Keratinocyte (primary cell): ENCODE measurements around the gene TANGO2. TPM values are rescaled to one million over a fixed set of nuclear protein-coding genes. Genes with fewer than 3 reads are reported as not detected.

ENCODE experiments used
- DNase-seq: peaks from one replicate; pipeline ENCODE4 v3.0.0-alpha.2; 2011; ENCODE audit warnings: low read depth, missing footprints, low spot score
- FAIRE-seq: peaks from 2 replicates; lab custom pipeline; 2011; peaks lifted over from hg19 to GRCh38; lab: Jason Lieb, UNC
- H2AFZ ChIP-seq: 2 replicates; pipeline ENCODE4 v1.6.0; 2012; ENCODE audit warnings: low read length, control low read depth, inconsistent platforms; ENCODE audit not compliant: control insufficient read depth
- H3K27ac ChIP-seq: 2 replicates; pipeline ENCODE4 v1.5.1; 2011; ENCODE audit warnings: low read length; ENCODE audit not compliant: control insufficient read depth, insufficient read depth
- H3K27me3 ChIP-seq: 3 replicates; pipeline ENCODE4 v1.6.0; 2011; ENCODE audit warnings: low read length; ENCODE audit not compliant: control insufficient read depth, insufficient read depth; ENCODE audit errors: extremely low read depth
- H3K36me3 ChIP-seq, 2 experiments: 2 replicates in 1 of 2; 3 replicates in 1 of 2; pipeline ENCODE4 v1.5.1; 2011; ENCODE audit warnings: low read length in 2 of 2, mild to moderate bottlenecking in 1 of 2; ENCODE audit not compliant: control insufficient read depth in 2 of 2, insufficient read depth in 2 of 2; ENCODE audit errors: extremely low read depth in 1 of 2
- H3K4me1 ChIP-seq: 3 replicates; pipeline ENCODE4 v1.5.1; 2011; ENCODE audit warnings: low read length; ENCODE audit not compliant: control insufficient read depth, insufficient read depth; ENCODE audit errors: extremely low read depth
- H3K4me2 ChIP-seq: 3 replicates; pipeline ENCODE4 v1.6.0; 2011; ENCODE audit warnings: low read depth, low read length; ENCODE audit not compliant: control insufficient read depth, insufficient read depth; ENCODE audit errors: extremely low read depth
- H3K4me3 ChIP-seq, 3 experiments: fragments of 200-600 bp in 1 of 3; sonication (generic) in 1 of 3; 2 replicates in 2 of 3; 3 replicates in 1 of 3; pipeline ENCODE4 v1.5.1; 2011 to 2016; ENCODE audit warnings: low read length in 3 of 3, mild to moderate bottlenecking in 3 of 3, control low read depth in 2 of 3, inconsistent platforms in 1 of 3, low read depth in 1 of 3, mixed read lengths in 1 of 3, mixed run types in 1 of 3, moderate library complexity in 1 of 3; ENCODE audit not compliant: control insufficient read depth in 2 of 3, insufficient read depth in 2 of 3; ENCODE audit errors: extremely low read depth in 1 of 3
- H3K79me2 ChIP-seq: 2 replicates; pipeline ENCODE4 v1.6.0; 2012; ENCODE audit warnings: low read length; ENCODE audit not compliant: control insufficient read depth, insufficient read depth
- H3K9ac ChIP-seq: 3 replicates; pipeline ENCODE4 v1.6.0; 2011; ENCODE audit warnings: low read length; ENCODE audit not compliant: control insufficient read depth, insufficient read depth; ENCODE audit errors: extremely low read depth
- H3K9me1 ChIP-seq: 3 replicates; pipeline ENCODE4 v1.6.0; 2011; ENCODE audit warnings: low read length; ENCODE audit not compliant: control insufficient read depth, insufficient read depth; ENCODE audit errors: extremely low read depth
- H3K9me3 ChIP-seq: 2 replicates; pipeline ENCODE4 v1.5.1; 2012; ENCODE audit warnings: low read depth, low read length; ENCODE audit not compliant: control insufficient read depth
- H4K20me1 ChIP-seq: 3 replicates; pipeline ENCODE4 v1.6.0; 2011; ENCODE audit warnings: low read length; ENCODE audit not compliant: control insufficient read depth, insufficient read depth; ENCODE audit errors: extremely low read depth
- CTCF ChIP-seq, 3 experiments: IDR thresholded peaks in 1 of 3; conservative IDR thresholded peaks in 1 of 3; optimal IDR thresholded peaks in 1 of 3; 2 replicates in 2 of 3; 3 replicates in 1 of 3; pipeline versions ENCODE3 to v1.5.1; 2011; ENCODE audit warnings: low read length in 3 of 3, mild to moderate bottlenecking in 3 of 3, moderate library complexity in 2 of 3, control low read depth in 1 of 3, inconsistent platforms in 1 of 3; ENCODE audit not compliant: insufficient read depth in 2 of 3; ENCODE audit errors: extremely low read depth in 1 of 3
- EZH2 ChIP-seq: IDR thresholded peaks from one replicate; pipeline ENCODE4 v1.6.1; 2012; ENCODE audit warnings: inconsistent platforms, mild to moderate bottlenecking, low read length, moderate library complexity
- dilution Hi-C: fragments of 300-500 bp; cut with MboI; formaldehyde crosslinking; loops from one replicate; pipeline ENCODE4 v1.7.0; 2020; ENCODE audit warnings: low sequenced_read_pairs; ENCODE audit not compliant: extremely low pct_ligation_motif_present
- polyA plus RNA-seq, 5 experiments: library from polyadenylated mRNA; depleted of rRNA in 3 of 5; stranded (reverse) in 3 of 5; stranded (forward) in 1 of 5; unstranded in 1 of 5; fragments of >200 nt; gene quantifications; 1 replicate in 1 of 5; 2 replicates in 3 of 5; 3 replicates in 1 of 5; pipeline versions ENCODE4 v1.2.1 to v1.2.3, GENCODE V29; 2011 to 2012; ENCODE audit warnings: missing spikeins in 2 of 5, low read depth in 1 of 5, low replicate concordance in 1 of 5

TANGO2 gene
- polyA plus RNA-seq, 1 donor (not counting 4 experiments of a cell fraction or from before 2014, with no cell fraction given) = 20.1 TPM

DNA sequence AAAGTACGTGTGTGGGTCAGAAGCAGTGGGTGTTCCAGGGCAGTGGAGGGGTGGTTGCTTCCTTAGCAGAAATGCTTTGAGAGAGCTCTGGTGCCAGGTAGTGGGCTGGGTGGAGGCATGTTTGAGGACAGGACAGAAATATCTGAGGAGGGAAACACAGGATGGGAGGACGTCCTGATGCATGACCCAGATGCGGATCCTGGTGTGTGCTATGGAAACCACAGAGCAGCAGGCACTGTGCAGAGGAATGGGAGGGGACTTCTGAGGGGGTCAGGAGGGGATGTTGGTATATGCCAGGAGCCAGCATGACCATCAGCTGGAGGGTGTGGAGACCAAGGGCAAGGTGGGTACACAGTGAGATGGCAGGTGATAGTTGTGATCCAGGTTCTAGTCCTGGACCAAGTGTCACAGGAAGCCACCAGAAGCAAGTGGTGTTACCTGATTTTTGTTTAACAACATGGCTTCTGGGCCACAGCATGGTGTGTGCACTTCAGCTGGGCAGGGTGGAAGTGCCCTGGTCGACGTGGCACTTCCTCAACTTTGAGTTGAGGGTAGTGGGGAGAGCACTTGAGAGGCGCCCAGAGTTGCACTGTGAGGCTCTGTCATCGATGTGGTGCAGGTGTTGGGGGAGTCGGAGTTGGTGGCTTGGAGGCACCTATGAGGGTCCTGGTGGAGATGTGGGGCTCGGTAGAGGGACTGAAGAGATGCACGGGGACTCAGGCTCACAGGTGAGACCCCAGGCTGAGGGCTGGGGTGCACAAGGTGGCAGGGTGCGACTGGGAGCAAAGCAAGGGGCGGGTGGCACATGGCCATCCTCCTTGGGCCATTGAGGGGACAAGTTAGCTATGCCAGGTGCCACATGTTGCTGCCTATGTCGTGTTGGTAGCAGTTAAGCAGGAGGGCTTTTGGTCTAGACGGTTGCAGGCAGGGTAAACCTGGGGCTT is 66.7 kb downstream of the TANGO2 start:
- DNase-seq (no peak), FAIRE-seq (no peak)
- peaks cover 16% of the 10 kb centered on the region for H4K20me1 ChIP-seq
- no peak overlapping the region for H3K9ac ChIP-seq
- no peaks in the 10 kb centered on the region for H3K9me3 ChIP-seq
- H3K27ac ChIP-seq = no peak overlapping the region
- TF ChIP-seq EZH2 (no peak), CTCF (optimal IDR thresholded peaks at IDR 0.05 in 1 of 3, IDR thresholded peaks at IDR 0.05 in 1 of 3, conservative IDR thresholded peaks at IDR 0.05 in 1 of 3; ENCODE audit: extremely low read depth in 1 of 3, insufficient read depth in 2 of 3, low read length in 3 of 3) (no peak)
- dilution Hi-C loops = no loop called here
- peaks cover 51% of the 10 kb centered on the region for H3K79me2 ChIP-seq
- peaks cover 48 to 69% of the 10 kb centered on the region in 2 experiments for H3K36me3 ChIP-seq
- no peaks in the 10 kb centered on the region for H3K27me3 ChIP-seq
- H3K9me1 ChIP-seq = peaks cover 5% of the 10 kb centered on the region
- no peak overlapping the region for H3K4me3 ChIP-seq
- no peak overlapping the region for H3K4me2 ChIP-seq
- H2AFZ ChIP-seq = no peak overlapping the region
- peaks cover 8% of the 10 kb centered on the region for H3K4me1 ChIP-seq

DNA sequence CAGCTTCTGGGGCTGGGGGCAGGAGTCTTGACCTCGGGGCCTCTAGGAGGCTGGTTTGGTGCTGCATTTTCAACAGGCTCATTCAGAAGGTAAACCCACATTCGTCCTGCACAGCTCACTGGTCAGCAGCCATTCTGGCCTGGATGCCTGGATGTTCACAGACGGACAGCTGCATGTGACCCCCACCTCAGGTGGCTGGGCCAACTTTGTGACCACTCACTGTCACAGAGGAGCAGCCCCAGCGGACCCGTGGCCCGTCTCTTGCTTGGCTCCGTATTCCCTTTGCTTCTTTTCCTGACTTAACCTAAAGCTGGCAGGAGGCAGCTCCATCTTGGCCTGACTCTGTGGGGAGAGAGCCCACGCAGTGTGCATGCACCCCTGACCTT is 67.3 kb downstream of the TANGO2 start:
- FAIRE-seq (no peak), DNase-seq (no peak)
- Histone ChIP-seq H3K36me3 (peaks cover 48 to 65% of the 10 kb centered on the region in 2 experiments), H3K4me1 (peaks cover 2% of the 10 kb centered on the region), H3K27ac (no peak overlapping the region), H3K9ac (no peak overlapping the region), H3K9me1 (no peaks in the 10 kb centered on the region), H3K4me2 (no peak overlapping the region), H3K79me2 (peaks cover 45% of the 10 kb centered on the region), H4K20me1 (peaks cover 13% of the 10 kb centered on the region), H3K27me3 (no peaks in the 10 kb centered on the region), H3K9me3 (no peaks in the 10 kb centered on the region), H2AFZ (no peak overlapping the region), H3K4me3 (no peak overlapping the region)
- TF ChIP-seq EZH2 (no peak), CTCF (optimal IDR thresholded peaks at IDR 0.05 in 1 of 3, IDR thresholded peaks at IDR 0.05 in 1 of 3, conservative IDR thresholded peaks at IDR 0.05 in 1 of 3; ENCODE audit: extremely low read depth in 1 of 3, insufficient read depth in 2 of 3, low read length in 3 of 3) (no peak)
- dilution Hi-C loops = no loop called here
